ENCODE results near the gene PBX1. TPM values are rescaled to one million over a fixed set of nuclear protein-coding genes. Genes with fewer than 3 reads are reported as not detected.

The PBX1 gene
- polyA plus RNA-seq, 4 donors = 149 to 186 (median 166) TPM

DNA sequence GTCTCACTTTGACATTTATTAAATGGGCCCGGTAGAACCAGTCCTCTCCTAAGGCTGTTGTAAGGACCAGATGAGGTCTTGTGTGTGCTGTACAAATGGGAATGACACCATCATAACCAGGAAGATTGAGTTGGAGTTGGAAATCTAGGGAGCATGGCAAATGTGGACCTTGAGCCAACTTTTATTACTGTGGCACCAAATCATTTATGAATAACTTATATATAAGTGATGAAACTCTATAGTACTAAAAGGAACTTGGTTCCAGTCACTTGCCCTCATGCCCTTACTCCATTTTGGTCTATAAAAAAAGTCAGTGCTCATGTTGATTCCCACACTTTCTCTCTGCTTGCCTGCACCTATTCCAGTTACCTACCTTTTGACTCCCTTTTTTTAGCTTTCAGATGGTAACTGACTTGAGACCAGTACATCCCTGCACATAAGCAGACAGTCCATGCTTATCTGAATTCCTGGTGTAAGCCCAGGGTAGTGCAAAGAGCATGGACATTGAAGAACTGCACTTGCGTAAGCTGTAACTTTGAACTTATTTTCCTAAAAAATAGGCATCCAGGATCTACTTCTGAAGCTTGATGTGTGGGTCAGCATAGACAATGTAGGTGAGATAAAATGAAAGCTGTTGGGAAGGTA is 210.6 kb downstream of the PBX1 start:
- no peak for DNase-seq (ENCODE audit: low read depth in 4 of 4, low spot score in 3 of 4)

GRCh38 chr1:164770131-164770529 is 211.1 kb downstream of the PBX1 start:
- no peak for DNase-seq (ENCODE audit: low read depth in 4 of 4, low spot score in 3 of 4)

GRCh38 chr1:164771041-164771618 is 212.1 kb downstream of the PBX1 start:
- no peak for DNase-seq (ENCODE audit: low read depth in 4 of 4, low spot score in 3 of 4)

- no peak for DNase-seq (ENCODE audit: low read depth in 4 of 4, low spot score in 3 of 4)
Measured at GRCh38 chr1:164771619-164772361, 212.8 kb downstream of the PBX1 start.

- DNase-seq (ENCODE audit: low read depth in 4 of 4, low spot score in 3 of 4) = no peak
Measured at GRCh38 chr1:164772635-164773034, 213.7 kb downstream of the PBX1 start.

- DNase-seq (ENCODE audit: low read depth in 4 of 4, low spot score in 3 of 4) = no peak
Measured at GRCh38 chr1:164773102-164773501, 214.1 kb downstream of the PBX1 start.

GRCh38 chr1:164774413-164774812 is 215.4 kb downstream of the PBX1 start:
- DNase-seq (ENCODE audit: low read depth in 4 of 4, low spot score in 3 of 4) = no peak

GRCh38 chr1:164774819-164775654 is 216.1 kb downstream of the PBX1 start:
- DNase-seq (ENCODE audit: low read depth in 4 of 4, low spot score in 3 of 4) = no peak

DNA sequence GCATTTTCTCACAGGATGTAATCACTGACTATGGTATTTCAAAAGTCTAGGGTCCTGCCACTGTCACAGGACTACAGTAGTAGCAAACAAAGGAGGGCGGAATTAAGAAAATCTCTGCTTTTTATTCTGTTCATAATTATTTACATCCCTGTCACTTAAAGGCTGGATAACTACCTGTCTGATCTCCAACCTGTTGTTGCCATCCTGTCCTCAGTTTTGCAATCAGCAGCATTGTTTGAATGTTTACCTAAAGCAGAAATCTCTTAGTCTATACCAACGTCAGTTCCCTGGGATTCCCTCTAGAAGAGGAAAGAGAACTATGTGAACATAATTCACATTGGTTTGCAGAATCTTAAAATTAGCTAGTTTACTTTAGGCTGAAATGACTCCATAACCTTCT is 218.5 kb downstream of the PBX1 start:
- no peak for DNase-seq (ENCODE audit: low read depth in 4 of 4, low spot score in 3 of 4)

DNA sequence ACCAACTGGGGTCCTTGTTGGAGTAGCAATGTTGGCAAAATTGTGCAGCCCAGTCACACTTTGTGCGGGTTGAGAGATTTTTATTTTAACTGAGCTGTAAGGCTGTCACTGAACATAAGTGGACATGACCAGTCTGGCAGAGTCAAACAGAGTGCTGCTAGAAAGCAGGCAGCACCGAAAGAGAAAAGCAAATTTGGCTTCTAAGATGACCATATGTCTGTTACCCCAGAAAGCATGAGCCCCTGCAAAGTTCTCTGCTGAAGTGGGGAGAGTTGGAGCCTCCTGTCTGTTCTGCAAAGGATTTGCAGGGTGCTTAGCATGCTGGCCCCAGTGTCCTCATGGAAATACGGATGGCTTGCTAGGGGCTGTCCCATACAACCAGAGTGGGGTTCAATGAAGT is 220.4 kb downstream of the PBX1 start:
- no peak for DNase-seq (ENCODE audit: low read depth in 4 of 4, low spot score in 3 of 4)

GRCh38 chr1:164780111-164780812 is 221.3 kb downstream of the PBX1 start:
- no peak for DNase-seq (ENCODE audit: low read depth in 4 of 4, low spot score in 3 of 4)

DNA sequence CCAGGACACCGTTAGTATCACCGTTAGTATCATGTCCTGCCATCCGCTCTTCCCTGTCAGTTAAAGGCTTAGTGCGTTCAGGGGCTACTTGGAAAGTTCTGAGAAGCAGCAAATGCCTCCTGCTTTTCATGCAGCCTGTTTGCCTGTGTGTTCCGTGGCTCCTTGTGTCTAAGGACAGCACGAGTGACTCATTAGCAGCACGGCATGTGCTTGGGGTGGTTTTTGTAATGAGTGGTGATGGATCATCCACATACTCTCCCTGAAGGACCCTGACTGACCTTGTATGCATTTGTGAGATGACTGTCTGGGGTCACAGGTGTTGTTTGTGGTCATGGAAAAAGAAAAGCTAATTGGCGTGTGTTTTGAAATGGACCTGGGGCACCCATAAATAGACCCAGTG is 221.9 kb downstream of the PBX1 start:
- no peak for DNase-seq (ENCODE audit: low read depth in 4 of 4, low spot score in 3 of 4)

GRCh38 chr1:164781972-164782371 is 223.0 kb downstream of the PBX1 start:
- DNase-seq (ENCODE audit: low read depth in 4 of 4, low spot score in 3 of 4) = no peak

DNA sequence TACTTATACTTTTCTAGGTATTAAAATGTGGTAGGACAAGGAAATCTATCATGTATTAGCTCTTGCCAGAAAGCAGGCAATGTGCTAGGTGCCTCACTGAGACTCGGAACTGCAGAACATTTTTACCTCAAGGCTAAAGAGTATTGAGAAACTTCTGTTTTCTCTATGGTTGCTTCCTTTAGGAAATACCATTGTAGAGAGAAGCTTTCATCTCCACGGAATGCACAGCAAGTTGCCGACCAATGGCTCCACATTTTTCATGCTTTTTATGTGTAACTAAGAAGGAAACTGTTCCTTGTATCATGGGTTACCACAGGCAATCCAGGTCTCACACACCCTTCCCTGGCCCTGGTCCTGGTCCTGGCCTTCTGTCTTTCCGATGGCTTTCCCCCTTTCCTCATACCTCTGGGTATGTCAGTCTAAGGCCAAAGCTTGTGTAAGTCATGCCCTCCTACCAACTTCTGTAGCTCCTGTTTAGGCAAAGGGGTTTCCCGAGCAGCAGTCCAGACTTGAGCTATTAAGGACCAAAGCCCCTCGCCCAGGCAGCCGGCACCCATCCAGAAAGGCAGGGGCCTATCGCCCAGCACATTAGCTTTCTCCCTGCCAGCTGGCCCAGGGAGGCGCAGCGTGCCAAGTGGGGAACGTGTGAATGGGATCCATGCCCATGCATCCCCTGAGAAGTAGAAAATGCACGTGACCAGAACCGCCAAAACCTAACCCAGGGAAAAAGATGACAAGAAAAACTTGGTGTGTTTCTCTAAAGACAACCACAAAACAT is 225.0 kb downstream of the PBX1 start:
- DNase-seq (ENCODE audit: low read depth in 4 of 4, low spot score in 3 of 4) = no peak

GRCh38 chr1:164784960-164785359 is 226.0 kb downstream of the PBX1 start:
- no peak for DNase-seq (ENCODE audit: low read depth in 4 of 4, low spot score in 3 of 4)

DNA sequence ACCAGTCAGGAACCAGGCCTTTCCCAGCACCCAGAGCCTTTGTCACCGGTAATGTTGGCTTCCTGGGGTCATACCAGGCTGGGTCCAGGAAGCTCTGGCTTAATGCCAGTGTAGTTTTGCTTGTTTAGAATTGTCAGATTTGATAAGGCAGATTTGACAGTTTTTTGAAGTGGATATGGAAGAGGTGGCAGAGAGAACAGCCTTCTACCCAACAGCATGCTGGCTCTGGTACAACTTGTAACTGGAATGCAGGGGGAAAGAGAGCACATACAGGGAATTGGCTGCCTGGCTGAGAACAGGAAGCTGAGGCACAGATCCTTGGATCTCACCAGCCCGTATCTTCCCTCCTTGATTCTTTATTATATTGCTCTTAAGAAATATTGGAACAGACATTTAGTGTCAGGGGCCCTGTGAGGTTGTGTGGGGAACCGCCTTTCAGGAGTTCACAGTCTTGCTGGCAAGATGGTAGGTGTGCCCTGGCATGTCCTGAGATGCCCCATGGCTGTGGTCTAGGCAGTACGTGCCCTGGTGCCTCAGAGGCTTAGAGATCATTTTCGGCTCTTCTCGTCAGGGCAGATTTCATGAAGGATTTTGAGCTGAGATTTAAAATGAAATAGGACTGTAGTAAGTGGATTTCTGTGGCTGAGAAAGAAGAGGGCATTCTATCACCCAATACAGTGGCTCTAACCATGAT is 227.0 kb downstream of the PBX1 start:
- no peak for DNase-seq (ENCODE audit: low read depth in 4 of 4, low spot score in 3 of 4)

DNA sequence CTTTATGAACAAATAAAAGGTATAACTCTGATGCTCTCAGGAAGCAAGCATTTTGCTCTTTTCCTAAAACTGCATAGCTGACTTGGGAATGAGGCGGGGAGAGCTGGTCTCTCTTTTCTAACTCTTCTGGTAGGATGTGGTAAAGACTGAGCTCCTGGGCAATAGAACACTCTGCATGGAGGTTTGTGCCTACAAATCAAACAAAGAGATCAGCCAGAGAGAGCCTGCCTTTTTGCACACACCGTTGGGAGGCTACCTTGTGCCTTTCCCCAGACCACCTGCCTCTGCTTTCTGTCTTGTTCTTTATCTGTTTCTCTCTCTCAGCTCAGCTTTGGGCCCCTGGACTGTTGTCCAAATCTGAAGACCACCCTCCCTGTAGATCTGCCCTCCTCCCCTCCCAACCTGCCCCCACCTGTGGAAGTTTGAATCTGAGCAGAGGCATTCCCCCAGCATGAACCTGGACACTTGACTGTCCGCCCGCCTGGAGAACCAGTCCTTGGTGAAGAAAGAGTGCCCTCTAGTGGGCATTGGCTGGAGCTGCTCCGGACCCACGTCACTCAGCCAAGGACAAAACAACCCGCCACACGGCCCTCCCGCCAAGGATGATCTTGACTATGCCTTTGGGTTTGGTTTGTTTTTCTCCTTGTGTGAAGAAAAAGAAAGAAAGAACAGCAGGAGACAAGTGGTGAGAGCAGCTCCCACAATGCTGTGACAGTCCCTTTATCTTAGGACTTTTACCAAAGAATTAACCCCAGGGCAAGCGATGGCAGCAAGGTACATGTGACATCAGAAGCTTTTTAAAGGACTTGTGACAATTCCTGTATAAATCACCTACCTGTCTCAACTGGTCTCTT is 228.2 kb downstream of the PBX1 start:
- peak; percentile 64 to 79 (median 68) for DNase-seq (ENCODE audit: low read depth in 4 of 4, low spot score in 3 of 4)

DNA sequence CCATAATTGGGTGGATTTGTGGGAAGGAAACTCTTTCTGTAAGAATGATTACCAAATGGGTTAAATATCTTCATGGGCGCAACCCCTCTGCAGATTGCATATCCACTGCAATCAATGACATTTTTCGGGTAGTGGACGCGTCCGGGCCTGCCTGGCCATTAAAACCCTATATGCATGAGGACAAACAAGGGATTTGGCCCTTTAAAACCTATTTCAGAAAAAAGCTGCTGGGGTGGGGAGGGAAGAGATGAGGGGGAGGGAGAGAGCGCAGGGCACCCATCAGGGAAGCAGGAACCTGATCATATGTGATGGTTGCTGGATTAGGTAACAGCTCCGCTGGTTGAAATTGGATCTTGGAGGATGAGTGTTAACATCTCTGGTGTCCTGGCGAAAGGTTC is 228.8 kb downstream of the PBX1 start:
- DNase-seq (ENCODE audit: low read depth in 4 of 4, low spot score in 3 of 4) = no peak

All from right renal pelvis (tissue), 4 donors.